ENCODE measurements around the gene MARCOL.

The MARCOL gene, protein sequence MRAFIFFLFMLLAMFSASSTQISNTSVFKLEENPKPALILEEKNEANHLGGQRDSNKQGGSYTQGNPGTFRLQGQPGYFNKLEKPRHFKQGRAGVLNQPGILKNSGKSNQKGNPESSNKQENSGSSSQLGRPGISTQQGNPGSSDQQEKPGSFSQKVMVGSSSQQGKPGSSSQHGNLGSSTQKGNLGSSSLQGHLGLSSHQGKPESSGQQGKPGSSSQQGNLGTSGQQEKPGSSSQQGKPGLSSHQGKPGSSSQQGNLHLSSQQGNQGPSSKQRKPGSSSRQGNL

GRCh38 chr5:148238418-148238794 lies at the start of gene MARCOL:
Gene MARCOL, plus strand, starts transcription at chr5:148238525. Its CDS starts 73 bp downstream, at chr5:148238598.
- no peak for DNase-seq

- DNase-seq, result no peak
Measured at GRCh38 chr5:148191010-148191409, 47.3 kb upstream of the MARCOL start.

DNA sequence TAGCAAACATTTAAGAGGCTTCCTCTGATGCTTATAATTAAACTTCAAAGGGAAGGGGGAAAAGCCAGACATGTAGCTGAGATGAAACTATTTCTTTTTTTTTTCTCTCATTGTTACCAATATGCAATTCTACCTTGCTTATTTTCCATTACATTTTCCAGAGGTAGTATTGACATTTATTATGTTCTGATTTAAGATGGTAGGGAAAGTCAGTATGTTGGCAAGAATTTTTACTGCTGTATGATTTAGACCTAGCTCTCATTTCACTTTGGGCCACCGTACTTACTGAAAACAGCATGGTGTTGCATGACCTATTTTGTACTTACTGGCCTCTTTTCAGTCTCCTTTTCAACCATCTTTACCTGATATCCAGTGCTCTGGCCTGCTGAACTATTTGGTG lies 45.1 kb upstream of the MARCOL start:
- no peak for DNase-seq

DNA sequence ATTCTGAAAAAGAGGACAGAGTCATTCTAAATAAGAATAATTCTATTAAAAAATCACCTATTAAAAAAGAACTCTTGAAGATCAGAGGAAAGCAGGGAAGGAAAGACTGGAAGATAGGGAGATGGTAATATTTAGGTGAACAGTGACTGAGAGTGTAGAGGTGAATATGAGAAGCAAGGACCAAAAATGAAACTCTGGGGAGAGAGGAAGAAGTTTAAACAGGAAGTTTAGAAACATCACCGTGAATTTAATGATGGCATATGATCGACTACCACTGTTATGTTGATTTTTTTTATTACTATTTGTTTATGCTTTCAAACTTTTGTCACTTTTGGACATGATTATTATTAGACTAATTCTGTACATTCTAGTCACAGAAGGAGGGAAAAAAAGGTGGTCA lies 37.2 kb upstream of the MARCOL start:
- DNase-seq, result no peak

GRCh38 chr5:148202531-148203203 lies 35.7 kb upstream of the MARCOL start, which contains the start of gene SPINK6:
Gene SPINK6, plus strand, starts transcription at chr5:148203042. Its CDS starts 55 bp downstream, at chr5:148203097.
- DNase-seq, result no peak

DNA sequence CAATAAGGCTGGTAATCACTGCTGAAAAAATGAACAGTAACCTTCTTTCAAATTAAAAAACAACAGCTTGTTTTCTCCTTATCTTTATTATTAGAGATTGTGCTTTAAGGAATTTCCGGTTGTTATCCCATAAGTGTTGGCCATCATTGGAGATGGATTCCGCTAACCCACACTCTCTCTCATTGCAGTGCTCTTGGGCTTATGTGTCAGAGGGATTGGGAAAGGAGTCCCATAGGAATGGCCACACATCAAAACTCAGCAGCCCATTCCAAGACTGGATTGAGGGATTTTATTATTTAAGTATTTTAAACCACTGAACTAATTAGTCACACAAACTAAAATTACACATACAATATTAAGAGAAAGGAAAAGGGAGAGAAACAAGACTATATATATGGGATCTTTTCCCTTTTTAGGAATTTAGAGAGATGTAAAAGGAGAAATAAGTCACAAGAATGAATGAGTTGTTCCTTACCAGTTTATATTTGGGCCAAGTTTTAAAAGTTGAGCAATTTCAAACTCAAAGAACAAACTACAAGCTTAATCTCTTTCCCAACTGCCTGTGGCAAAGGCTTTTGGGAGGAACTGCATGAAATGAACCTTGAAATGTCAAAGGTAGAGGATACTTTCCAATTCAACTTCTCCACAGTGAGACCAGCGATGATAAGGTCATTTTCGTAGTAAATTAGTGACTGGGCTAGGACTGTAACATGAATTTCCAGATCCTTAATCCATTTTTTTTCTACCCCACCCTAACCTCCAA lies 33.1 kb upstream of the MARCOL start:
- no peak for DNase-seq

GRCh38 chr5:148205865-148206264 lies 32.5 kb upstream of the MARCOL start:
- no peak for DNase-seq

DNA sequence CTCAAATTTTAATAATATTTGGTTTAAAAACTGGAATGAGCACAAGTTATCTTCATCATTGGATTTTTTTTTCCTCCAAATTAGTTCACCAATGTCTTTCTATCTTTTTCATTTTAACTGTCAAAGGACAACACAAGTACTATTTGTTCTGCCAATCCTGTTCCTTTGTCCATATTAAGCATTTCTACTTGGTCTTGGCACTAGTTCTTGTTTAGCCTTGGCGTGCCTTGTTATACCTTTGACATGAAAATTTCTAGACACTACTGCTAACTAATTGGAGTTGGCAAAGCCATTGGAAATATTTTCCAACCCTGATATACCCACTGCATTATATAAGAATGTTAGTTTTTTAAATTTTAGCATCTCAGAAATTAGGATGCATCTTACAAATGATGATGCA lies 31.7 kb upstream of the MARCOL start:
- DNase-seq, result no peak

GRCh38 chr5:148208226-148208625 lies 30.1 kb upstream of the MARCOL start:
- no peak for DNase-seq

DNA sequence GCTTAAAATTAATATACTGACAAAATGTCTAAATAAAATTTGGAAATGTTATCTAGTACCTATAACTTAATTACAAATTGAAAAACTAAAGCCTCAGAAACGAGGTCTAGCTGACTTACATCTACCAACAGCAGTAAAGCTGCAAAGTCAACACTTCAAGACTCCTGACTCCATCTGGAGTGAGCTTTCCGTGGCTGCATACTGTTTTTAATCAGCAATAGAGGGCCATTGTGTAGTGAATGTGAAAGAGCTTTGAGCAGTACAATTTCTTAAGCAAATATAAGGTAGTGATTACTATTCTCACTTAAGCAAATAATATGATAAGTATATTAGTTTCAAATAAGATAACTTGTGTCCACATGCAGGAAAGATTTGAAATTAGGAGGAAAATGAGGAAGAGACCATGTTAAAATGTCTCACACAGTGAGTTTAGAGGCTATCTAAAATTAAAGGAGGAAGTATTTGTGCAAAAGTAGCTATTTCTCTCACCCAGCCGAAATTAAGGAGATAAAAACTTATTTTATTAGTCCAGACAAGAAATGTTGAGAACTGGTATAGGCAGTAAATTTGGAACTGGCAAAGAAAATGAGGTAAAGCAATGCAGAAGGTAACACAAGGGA lies 29.1 kb upstream of the MARCOL start:
- no peak for DNase-seq

DNA sequence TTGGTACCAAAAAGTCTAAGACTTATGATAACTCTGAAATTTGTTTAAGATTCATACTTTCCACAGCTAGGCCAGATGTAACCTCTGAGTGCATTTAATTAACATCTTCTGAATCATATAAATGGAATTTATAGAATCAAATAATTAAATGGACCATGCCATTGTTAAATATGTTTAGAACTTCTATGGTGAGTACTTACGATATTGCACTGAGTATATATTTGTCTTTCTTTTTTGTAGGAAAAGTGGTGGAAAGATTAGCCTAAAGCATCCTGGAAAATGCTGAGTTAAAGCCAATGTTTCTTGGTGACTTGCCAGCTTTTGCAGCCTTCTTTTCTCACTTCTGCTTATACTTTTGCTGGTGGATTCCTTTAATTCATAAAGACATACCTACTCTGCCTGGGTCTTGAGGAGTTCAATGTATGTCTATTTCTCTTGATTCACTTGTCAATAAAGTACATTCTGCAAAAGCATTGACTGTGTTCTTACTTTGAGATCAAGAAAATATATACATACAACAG lies 23.6 kb upstream of the MARCOL start:
- no peak for DNase-seq

GRCh38 chr5:148221508-148221907 lies 16.8 kb upstream of the MARCOL start:
- DNase-seq, result no peak

DNA sequence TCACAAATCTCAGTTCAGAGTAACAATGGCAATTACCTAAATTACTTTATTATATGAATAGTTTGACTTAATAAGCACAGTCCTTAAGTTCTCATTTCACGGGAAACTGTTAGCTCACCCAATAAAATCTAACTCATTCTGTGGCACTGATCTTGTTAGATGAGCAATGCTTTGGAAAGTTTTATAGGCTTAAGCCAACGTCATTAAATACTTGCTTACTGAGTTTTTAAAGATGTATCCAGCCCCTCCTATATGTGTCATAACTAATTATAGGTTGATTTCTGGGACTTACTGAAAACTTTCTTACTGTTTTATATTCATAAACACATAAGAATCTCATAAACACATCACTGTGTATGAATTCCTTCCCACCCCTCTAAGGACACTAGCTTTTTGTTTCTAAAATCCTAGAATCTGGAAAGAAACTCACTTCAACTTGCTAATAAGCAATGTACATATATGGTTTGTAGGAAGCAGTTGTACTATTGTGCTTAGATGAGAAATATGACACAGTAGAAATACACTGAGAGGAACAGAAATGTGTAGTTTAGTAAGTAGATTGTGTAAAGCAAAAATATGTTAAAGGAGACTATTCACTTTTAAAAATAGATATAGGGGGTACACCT lies 14.1 kb upstream of the MARCOL start:
- DNase-seq, result no peak

DNA sequence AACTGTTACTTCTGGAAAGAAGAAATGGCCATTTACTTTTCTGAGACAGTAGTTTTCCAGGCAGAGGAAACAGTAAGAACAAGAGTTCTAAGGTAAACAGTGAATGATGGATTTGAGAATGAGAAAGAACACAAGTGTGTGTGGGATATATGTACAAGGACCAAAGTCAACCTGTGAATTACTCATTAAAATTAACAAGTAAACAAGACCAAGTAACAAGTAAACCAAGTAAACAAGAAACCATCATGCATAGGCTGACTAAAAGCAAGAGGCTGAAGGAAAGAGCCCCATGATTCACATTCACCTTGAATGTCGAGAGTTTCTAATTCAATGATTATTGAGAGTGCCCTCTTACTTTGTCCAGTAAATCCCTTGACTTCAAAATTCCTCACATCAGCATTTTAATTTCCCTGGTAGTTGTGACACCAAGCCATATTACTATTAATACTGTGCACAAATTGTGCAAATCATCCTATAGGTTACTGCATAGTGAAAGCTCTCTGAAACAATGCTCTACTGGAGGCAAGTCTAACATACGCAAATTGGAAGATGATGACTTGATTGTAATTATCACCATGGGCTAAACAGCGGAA lies 9.8 kb upstream of the MARCOL start:
- no peak for DNase-seq

DNA sequence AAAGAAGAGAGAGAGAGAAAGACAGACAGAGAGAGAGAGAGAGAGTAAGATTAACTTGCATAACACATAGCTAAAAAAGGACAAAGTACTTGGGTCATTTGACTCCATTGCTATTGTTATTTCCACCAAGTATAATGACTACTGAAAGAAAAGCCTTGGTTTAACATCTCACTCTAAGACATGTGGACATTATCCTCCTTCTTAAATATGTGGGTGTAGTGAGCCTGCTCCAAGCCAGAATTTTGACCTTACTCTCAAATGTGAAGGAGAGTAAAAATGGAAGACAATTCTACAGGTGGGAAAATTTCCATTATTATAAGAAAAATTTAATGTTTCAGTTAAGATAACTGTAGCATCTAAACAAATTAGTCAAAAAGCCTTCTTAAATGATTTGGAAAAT lies 8.5 kb upstream of the MARCOL start:
- DNase-seq, result no peak

DNA sequence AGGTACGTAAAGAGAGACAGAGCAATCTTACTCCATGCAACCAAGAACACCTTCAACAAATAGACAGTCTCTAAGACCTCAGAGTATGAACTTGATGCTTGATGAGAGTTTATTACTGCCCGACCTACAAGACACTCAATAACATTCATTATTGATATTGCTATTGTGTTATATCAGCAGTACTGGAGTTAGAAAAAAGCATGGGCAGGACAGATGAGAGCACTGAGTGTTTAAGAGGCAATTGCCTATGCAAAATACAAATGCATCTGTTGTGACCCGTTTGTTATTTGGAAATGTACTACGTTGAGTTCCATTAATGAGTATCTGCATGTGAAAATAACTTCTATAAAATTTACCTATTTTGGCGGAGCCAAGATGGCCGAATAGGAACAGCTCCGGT lies 8.1 kb upstream of the MARCOL start:
- DNase-seq, result no peak

DNA sequence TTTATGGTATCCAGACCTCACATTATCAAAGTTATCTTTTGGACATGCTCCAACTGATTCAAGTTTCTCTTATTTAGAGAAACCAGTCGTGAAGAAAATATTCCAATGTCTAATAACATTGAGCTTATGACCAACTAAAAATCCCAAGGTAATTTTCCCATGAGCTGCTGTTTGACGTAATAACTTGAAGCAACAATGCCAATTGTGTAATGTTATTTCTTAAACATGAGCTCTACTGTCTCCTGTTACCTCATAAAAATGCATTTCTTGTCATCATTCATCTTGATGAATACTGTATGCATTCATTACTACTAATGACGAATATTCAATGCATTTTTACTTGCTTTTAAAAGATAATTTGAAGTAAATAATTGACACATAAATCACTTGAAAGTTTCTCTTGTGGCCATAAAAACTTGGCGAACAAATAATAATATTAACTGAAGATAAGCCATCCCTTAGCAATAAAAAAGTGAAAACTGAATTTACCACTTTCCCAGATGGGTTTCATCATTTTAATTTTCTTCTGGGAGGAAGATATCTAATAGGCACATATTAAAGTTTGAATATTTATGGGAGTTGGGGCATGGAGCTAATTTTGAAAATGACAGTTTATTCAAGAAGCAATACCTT lies 424 bp upstream of the MARCOL start:
- DNase-seq, result no peak

DNA sequence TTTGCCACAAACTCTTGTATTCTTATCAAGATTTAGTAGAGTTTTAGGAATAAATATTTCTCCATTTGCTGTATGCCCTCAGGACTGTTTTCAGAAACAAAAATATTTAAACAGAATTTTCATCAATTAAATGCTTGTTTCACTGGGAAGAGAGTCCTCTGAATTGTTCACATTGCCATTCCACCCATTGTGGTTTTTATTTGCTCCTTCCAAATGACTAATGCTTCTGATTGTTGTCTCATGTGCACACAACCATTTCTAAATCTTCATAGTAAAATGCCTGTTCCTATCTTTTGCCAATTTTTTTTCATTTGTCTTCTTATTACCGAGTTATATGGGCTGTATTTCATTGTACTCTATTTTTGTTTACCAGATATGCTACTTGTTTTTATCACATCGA lies 10.6 kb downstream of the MARCOL start:
- no peak for DNase-seq

DNA sequence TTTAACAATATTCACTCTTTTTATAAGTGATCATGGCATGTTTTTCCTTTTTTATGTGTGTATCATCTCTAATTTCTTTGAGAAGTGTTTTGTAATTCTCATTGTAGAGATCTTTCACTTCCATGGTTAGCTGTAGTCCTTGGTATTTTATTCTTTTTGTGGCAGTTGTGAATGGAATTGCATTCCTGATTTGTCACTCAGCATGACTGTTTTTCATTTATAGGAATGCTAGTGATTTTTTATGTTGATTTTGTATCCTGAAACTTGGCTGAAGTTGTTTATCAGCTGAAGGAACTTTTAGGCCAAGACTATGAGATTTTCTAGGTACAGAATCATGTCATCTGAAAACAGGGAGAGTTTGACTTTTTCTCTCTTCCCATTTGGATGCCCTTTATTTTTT lies 17.1 kb downstream of the MARCOL start:
- DNase-seq, result no peak

DNA sequence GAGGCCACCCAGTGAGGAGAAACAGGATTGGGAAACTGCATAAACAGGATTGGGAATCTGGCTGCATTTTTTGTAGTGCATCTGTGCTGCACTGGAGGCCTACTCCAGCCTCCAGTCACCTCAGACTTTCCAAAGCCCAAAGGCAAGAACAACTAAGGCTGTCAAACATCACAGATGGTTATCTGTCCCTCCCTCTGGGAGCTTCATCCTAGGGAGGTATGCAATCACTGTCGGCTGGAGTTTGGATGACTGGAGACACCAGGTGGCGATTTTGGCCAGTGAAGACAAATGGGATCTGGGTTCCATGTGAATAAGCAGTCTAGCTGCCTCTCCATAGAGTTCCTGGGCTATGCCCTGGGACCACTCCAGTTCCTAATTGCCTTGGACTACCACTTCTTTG lies 21.0 kb downstream of the MARCOL start:
- DNase-seq, result no peak

DNA sequence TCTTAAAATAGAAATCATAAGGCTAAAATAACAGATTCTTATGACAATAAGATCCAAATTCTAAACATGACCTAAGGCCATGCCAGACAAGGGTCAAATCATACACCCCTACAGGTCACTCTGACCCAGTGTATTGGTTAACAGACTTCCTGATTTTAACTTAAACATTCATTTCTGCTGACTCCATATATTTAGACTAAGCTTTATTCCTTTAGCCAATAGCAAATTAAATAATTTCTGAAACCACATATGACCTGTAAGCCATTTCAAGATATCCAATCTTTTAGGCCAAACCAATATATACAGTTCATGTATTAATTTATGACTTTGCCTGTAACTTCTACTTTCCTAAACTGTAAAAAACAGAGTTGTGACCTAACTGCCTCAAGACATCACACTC lies 22.9 kb downstream of the MARCOL start:
- no peak for DNase-seq

GRCh38 chr5:148267962-148268361 lies 29.6 kb downstream of the MARCOL start:
- no peak for DNase-seq
